HL-60 (cell line): ENCODE results near the gene MEIKIN.

Experiments used
- DNase-seq, 2 experiments: peaks; one replicate each; pipeline ENCODE4 v3.0.0-alpha.2; 2010 to 2020; ENCODE audit warnings: low read depth in 1 of 2, low spot score in 1 of 2
- H3K27ac ChIP-seq: fragments of 250-450 bp; sonication (Bioruptor Pico); replicated peaks from 2 replicates; pipeline ENCODE4 v1.5.1; 2020; ENCODE audit warnings: mild to moderate bottlenecking, moderate library complexity
- H3K27me3 ChIP-seq: fragments of 250-450 bp; sonication (Bioruptor Pico); 2 replicates; pipeline ENCODE4 v1.5.1; 2021; ENCODE audit warnings: mild to moderate bottlenecking, moderate library complexity; ENCODE audit not compliant: insufficient read depth, poor library complexity, severe bottlenecking
- H3K4me3 ChIP-seq: replicated peaks from 2 replicates; pipeline ENCODE4 v1.5.1; 2011; ENCODE audit warnings: mild to moderate bottlenecking, control low read depth, low read length; ENCODE audit not compliant: insufficient read depth
- GABPA ChIP-seq: IDR thresholded peaks from 2 replicates; pipeline ENCODE4 v1.6.1; 2012; ENCODE audit warnings: low read depth
- POLR2AphosphoS5 ChIP-seq: IDR thresholded peaks from 2 replicates; pipeline ENCODE4 v1.6.1; 2012; ENCODE audit warnings: low read depth
- SPI1 ChIP-seq: IDR thresholded peaks from 2 replicates; pipeline ENCODE4 v1.6.1; 2012; ENCODE audit warnings: low read depth, mild to moderate bottlenecking, borderline replicate concordance
- TF ChIP-seq, protein P1 (sequence below): IDR thresholded peaks from 2 replicates; pipeline ENCODE4 v1.6.1; 2012; ENCODE audit warnings: low read depth; ENCODE audit not compliant: insufficient replicate concordance
- TF ChIP-seq, protein P2 (sequence below): IDR thresholded peaks from one replicate; pipeline ENCODE4 v1.5.1; 2011; ENCODE audit warnings: low read length, control low read depth, inconsistent platforms; ENCODE audit not compliant: insufficient read depth

MEIKIN gene

DNA sequence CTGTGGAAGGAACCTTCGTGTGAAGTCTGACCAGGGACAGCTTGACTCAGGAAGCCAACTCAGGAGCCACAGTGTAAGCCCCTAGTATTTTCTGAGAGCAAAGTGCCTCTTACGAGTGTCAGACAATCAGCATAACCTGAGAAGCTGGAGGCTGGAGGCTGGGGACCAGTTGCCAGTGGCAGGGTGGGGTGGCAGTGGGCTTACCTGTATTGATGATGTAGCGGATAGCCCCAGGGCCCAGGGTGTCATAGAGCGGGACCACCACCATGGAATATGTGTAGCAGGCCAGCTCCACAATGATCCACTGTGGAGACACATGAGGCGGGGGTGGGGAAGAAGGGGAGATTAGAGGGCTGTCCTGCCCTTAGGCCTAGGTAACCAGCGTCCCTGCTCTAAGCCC is 43.1 kb upstream of the MEIKIN start:
- H3K4me3 ChIP-seq: no peak overlapping the region
- DNase-seq: no peak
- H3K27me3 ChIP-seq: no peaks in the 10 kb centered on the region
- TF ChIP-seq SPI1 (no peak), POLR2AphosphoS5 (no peak), GABPA (no peak)
- TF ChIP-seq, protein P1, sequence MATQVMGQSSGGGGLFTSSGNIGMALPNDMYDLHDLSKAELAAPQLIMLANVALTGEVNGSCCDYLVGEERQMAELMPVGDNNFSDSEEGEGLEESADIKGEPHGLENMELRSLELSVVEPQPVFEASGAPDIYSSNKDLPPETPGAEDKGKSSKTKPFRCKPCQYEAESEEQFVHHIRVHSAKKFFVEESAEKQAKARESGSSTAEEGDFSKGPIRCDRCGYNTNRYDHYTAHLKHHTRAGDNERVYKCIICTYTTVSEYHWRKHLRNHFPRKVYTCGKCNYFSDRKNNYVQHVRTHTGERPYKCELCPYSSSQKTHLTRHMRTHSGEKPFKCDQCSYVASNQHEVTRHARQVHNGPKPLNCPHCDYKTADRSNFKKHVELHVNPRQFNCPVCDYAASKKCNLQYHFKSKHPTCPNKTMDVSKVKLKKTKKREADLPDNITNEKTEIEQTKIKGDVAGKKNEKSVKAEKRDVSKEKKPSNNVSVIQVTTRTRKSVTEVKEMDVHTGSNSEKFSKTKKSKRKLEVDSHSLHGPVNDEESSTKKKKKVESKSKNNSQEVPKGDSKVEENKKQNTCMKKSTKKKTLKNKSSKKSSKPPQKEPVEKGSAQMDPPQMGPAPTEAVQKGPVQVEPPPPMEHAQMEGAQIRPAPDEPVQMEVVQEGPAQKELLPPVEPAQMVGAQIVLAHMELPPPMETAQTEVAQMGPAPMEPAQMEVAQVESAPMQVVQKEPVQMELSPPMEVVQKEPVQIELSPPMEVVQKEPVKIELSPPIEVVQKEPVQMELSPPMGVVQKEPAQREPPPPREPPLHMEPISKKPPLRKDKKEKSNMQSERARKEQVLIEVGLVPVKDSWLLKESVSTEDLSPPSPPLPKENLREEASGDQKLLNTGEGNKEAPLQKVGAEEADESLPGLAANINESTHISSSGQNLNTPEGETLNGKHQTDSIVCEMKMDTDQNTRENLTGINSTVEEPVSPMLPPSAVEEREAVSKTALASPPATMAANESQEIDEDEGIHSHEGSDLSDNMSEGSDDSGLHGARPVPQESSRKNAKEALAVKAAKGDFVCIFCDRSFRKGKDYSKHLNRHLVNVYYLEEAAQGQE: no peak
- TF ChIP-seq, protein P2, sequence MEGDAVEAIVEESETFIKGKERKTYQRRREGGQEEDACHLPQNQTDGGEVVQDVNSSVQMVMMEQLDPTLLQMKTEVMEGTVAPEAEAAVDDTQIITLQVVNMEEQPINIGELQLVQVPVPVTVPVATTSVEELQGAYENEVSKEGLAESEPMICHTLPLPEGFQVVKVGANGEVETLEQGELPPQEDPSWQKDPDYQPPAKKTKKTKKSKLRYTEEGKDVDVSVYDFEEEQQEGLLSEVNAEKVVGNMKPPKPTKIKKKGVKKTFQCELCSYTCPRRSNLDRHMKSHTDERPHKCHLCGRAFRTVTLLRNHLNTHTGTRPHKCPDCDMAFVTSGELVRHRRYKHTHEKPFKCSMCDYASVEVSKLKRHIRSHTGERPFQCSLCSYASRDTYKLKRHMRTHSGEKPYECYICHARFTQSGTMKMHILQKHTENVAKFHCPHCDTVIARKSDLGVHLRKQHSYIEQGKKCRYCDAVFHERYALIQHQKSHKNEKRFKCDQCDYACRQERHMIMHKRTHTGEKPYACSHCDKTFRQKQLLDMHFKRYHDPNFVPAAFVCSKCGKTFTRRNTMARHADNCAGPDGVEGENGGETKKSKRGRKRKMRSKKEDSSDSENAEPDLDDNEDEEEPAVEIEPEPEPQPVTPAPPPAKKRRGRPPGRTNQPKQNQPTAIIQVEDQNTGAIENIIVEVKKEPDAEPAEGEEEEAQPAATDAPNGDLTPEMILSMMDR: no peak
- no peak overlapping the region for H3K27ac ChIP-seq

DNA sequence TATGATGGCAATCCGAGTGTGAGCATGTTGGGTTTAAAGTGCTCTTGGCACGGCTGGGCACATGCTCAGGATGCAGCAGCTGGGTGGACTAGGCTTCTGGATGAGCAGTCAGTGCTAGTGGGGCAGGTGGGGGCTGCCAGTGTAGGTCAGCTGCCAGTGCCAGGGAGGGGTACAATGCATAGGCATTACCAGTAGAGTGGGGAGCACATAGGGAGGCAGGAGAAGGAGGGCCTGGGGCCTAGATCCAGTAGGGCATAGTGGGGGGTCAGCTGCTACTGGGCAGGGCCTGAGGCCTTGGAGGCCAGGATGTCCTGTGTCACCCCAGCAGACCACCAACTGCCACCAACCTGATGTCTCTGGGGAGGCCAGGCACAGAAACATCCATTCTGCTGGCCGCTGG is 41.8 kb upstream of the MEIKIN start:
- Histone ChIP-seq H3K27me3 (no peaks in the 10 kb centered on the region), H3K4me3 (no peak overlapping the region), H3K27ac (no peak overlapping the region)
- TF ChIP-seq POLR2AphosphoS5 (no peak), SPI1 (no peak), GABPA (no peak)
- TF ChIP-seq, protein P2: no peak
- TF ChIP-seq, protein P1: no peak
- no peak for DNase-seq

DNA sequence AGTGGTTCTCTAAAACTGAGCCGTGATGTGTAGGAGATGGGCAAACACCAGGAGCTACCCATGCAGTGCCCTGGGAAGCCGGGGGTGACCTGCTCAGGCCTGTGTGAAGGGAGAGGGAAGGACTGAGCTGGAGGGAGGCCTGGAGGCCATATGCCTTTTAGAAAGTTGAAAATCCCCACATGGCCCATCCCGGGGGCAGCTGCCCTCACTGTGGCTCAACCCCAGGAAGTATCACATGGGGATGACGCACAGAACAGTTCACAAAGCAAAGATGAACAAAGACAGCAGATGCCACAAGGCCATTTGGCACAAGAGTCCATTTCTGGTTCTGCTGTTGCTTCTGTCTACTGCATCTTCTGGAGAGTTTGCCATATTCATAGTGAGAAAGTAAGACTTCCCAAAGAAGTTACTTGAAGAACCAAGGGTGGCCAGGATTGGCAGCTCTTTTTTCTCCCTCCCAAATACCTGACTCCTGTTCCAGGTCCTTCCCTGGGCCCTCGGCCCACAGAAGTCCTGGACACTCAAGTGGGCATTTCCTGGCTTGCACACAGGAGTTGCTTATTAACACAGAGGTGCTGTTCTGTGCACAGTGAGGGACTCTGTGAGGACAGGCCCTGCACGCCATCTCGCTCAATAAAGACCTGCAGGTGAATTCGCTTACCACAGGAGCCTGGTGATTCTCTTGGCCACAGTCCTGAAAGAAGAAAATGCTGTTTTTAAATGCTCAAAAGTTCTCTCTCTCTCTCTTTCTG is 40.9 kb upstream of the MEIKIN start:
- H3K4me3 ChIP-seq: no peak overlapping the region
- TF ChIP-seq GABPA (no peak), POLR2AphosphoS5 (no peak), SPI1 (no peak)
- TF ChIP-seq, protein P1: no peak
- TF ChIP-seq, protein P2: no peak
- H3K27ac ChIP-seq: no peak overlapping the region
- no peaks in the 10 kb centered on the region for H3K27me3 ChIP-seq
- no peak for DNase-seq
